Measurements from ENCODE around the gene STARD9. TPM values are rescaled to one million over a fixed set of nuclear protein-coding genes. Genes with fewer than 3 reads are reported as not detected.
A peak's percentile ranks its signal among the peaks of the same experiment; 100 is the strongest.

The STARD9 gene
- total RNA-seq, 1 experiment from 2014 or later, result 5.0 TPM

DNA sequence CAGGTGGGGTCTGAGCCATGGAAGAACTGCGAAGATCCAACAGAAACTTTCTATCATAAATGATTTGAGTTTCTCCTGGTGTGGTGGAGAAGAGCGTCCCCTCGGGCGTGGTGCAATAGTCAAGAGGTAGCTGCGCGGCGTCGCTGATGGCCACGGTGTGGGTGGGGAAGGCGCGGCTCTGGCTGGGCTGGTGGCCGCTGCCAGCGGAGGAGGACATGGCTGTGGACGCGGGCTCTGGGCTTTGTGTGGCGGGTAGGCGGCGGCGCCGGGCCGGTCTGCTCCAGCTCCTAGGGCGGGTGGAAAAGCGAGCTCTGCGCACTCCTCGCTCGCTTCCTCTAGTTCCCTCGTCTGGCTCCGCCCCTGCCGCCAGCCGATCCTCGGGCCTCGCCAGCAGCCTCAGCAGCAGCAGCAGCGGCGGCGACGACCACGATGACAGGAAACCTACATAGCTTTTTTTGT, 5.9 kb downstream of the STARD9 start:
- H3K4me1 ChIP-seq (ENCODE audit: control insufficient read depth in 1 of 2, insufficient read depth in 2 of 2, low read length in 2 of 2), result peaks cover 7 to 14% of the 10 kb centered on the region in 2 experiments
- no peaks in the 10 kb centered on the region; the same call in 1 of the 2 replicates for H3K27me3 ChIP-seq (ENCODE audit: insufficient read depth, low read length)
- peaks cover 4% of the 10 kb centered on the region; the same call in 1 of the 2 replicates for H3K79me2 ChIP-seq (ENCODE audit: insufficient read depth, low read length)
- no peaks in the 10 kb centered on the region for H3K36me3 ChIP-seq (ENCODE audit: control insufficient read depth in 1 of 2, insufficient read depth in 2 of 2, low read length in 2 of 2)
- no peaks in the 10 kb centered on the region for H4K20me1 ChIP-seq (ENCODE audit: insufficient read depth)
- RAD21 ChIA-PET (ENCODE audit: low non-redundant PET in 1 of 2, low total read pairs in 2 of 2, uncharacterized antibody in 2 of 2, unreplicated experiment in 2 of 2), result no interaction called here
- no peaks in the 10 kb centered on the region for H3K9me3 ChIP-seq (ENCODE audit: control insufficient read depth in 1 of 2, insufficient read depth in 1 of 2, low read depth in 1 of 2, low read length in 2 of 2)
- intact Hi-C loops (cut with micrococcal nuclease), result no loop called here
- H3K27ac ChIP-seq (ENCODE audit: low read depth, low read length), result no peak overlapping the region
- no TSS peak for BruUV-seq (replicated peaks)
- H3K4me2 ChIP-seq (ENCODE audit: low read length), result peak overlapping the region; percentile 81
- no peak for DNase-seq (ENCODE audit: low read depth, low spot score)
- peak overlapping the region; percentile 49 to 58 for H3K4me3 ChIP-seq (replicated peaks in 1 of 2; ENCODE audit: low read depth in 1 of 2, low read length in 2 of 2)
- H3K9me2 ChIP-seq (ENCODE audit: insufficient read depth), result no peaks in the 10 kb centered on the region
- H3K9ac ChIP-seq (ENCODE audit: low read length), result peak overlapping the region; percentile 57
- no peak overlapping the region for H2AFZ ChIP-seq (ENCODE audit: low read depth, low read length, poor library complexity, severe bottlenecking)
- CTCF ChIA-PET, result interaction anchor here (1.0 kb wide), 1 partner anchor 11 kb away, joined by 8 read pairs; no protein-coding TSS in a partner anchor
- peak; percentile 99 for ATAC-seq
- POLR2A ChIA-PET, result interaction anchor here (0.6 to 2.4 kb wide), 3 partner anchors 9 to 12 kb away, joined by 3 to 8 read pairs (median 4); no protein-coding TSS in a partner anchor
- TF ChIP-seq, protein P1, sequence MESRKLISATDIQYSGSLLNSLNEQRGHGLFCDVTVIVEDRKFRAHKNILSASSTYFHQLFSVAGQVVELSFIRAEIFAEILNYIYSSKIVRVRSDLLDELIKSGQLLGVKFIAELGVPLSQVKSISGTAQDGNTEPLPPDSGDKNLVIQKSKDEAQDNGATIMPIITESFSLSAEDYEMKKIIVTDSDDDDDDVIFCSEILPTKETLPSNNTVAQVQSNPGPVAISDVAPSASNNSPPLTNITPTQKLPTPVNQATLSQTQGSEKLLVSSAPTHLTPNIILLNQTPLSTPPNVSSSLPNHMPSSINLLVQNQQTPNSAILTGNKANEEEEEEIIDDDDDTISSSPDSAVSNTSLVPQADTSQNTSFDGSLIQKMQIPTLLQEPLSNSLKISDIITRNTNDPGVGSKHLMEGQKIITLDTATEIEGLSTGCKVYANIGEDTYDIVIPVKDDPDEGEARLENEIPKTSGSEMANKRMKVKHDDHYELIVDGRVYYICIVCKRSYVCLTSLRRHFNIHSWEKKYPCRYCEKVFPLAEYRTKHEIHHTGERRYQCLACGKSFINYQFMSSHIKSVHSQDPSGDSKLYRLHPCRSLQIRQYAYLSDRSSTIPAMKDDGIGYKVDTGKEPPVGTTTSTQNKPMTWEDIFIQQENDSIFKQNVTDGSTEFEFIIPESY (IDR thresholded peaks at IDR 0.05; ENCODE audit: extremely low read depth, insufficient replicate concordance, low read length), result no peak
- TF ChIP-seq FOSL1 (IDR thresholded peaks at IDR 0.05; ENCODE audit: low read depth), result no peak
- TF ChIP-seq ELF1 (IDR thresholded peaks at IDR 0.05; ENCODE audit: borderline replicate concordance, low read depth), result no peak
- no peak for TF ChIP-seq POLR2A (IDR thresholded peaks at IDR 0.05; ENCODE audit: borderline replicate concordance, extremely low read depth, insufficient read depth, insufficient read length)
- TF ChIP-seq, protein P2, sequence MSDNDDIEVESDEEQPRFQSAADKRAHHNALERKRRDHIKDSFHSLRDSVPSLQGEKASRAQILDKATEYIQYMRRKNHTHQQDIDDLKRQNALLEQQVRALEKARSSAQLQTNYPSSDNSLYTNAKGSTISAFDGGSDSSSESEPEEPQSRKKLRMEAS (IDR thresholded peaks at IDR 0.05), result peak; percentile 57; the same call in 1 of the 2 replicates
- TF ChIP-seq EZH2 (IDR thresholded peaks at IDR 0.05), result no peak
- no peak for TF ChIP-seq ZNF274 (IDR thresholded peaks at IDR 0.05; ENCODE audit: low read depth, low read length)
- no peak for TF ChIP-seq RAD21 (IDR thresholded peaks at IDR 0.05; ENCODE audit: low read depth)
- TF ChIP-seq CEBPB (IDR thresholded peaks at IDR 0.05; ENCODE audit: low read depth), result no peak
- TF ChIP-seq, protein P3, sequence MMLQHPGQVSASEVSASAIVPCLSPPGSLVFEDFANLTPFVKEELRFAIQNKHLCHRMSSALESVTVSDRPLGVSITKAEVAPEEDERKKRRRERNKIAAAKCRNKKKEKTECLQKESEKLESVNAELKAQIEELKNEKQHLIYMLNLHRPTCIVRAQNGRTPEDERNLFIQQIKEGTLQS (IDR thresholded peaks at IDR 0.05), result no peak
- TF ChIP-seq YY1 (IDR thresholded peaks at IDR 0.05; ENCODE audit: extremely low read depth, insufficient replicate concordance, low read depth, low read length), result no peak
- no peak for TF ChIP-seq SP1 (IDR thresholded peaks at IDR 0.05; ENCODE audit: low read depth)
- no peak for TF ChIP-seq SRF (IDR thresholded peaks at IDR 0.05; ENCODE audit: low read depth)
- TF ChIP-seq, protein P4, sequence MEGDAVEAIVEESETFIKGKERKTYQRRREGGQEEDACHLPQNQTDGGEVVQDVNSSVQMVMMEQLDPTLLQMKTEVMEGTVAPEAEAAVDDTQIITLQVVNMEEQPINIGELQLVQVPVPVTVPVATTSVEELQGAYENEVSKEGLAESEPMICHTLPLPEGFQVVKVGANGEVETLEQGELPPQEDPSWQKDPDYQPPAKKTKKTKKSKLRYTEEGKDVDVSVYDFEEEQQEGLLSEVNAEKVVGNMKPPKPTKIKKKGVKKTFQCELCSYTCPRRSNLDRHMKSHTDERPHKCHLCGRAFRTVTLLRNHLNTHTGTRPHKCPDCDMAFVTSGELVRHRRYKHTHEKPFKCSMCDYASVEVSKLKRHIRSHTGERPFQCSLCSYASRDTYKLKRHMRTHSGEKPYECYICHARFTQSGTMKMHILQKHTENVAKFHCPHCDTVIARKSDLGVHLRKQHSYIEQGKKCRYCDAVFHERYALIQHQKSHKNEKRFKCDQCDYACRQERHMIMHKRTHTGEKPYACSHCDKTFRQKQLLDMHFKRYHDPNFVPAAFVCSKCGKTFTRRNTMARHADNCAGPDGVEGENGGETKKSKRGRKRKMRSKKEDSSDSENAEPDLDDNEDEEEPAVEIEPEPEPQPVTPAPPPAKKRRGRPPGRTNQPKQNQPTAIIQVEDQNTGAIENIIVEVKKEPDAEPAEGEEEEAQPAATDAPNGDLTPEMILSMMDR (IDR thresholded peaks at IDR 0.05 in 2 of 3, conservative IDR thresholded peaks at IDR 0.05 in 1 of 3; ENCODE audit: borderline replicate concordance in 1 of 3, insufficient read depth in 1 of 3, low read depth in 2 of 3, low read length in 2 of 3), result no peak
- no peak for TF ChIP-seq JUND (IDR thresholded peaks at IDR 0.05)
- no peak for TF ChIP-seq SIN3A (IDR thresholded peaks at IDR 0.05; ENCODE audit: low read depth)
- TF ChIP-seq, protein P5, sequence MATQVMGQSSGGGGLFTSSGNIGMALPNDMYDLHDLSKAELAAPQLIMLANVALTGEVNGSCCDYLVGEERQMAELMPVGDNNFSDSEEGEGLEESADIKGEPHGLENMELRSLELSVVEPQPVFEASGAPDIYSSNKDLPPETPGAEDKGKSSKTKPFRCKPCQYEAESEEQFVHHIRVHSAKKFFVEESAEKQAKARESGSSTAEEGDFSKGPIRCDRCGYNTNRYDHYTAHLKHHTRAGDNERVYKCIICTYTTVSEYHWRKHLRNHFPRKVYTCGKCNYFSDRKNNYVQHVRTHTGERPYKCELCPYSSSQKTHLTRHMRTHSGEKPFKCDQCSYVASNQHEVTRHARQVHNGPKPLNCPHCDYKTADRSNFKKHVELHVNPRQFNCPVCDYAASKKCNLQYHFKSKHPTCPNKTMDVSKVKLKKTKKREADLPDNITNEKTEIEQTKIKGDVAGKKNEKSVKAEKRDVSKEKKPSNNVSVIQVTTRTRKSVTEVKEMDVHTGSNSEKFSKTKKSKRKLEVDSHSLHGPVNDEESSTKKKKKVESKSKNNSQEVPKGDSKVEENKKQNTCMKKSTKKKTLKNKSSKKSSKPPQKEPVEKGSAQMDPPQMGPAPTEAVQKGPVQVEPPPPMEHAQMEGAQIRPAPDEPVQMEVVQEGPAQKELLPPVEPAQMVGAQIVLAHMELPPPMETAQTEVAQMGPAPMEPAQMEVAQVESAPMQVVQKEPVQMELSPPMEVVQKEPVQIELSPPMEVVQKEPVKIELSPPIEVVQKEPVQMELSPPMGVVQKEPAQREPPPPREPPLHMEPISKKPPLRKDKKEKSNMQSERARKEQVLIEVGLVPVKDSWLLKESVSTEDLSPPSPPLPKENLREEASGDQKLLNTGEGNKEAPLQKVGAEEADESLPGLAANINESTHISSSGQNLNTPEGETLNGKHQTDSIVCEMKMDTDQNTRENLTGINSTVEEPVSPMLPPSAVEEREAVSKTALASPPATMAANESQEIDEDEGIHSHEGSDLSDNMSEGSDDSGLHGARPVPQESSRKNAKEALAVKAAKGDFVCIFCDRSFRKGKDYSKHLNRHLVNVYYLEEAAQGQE (IDR thresholded peaks at IDR 0.05; ENCODE audit: low read depth), result no peak
- TF ChIP-seq EZH2phosphoT487 (IDR thresholded peaks at IDR 0.05; ENCODE audit: borderline replicate concordance), result no peak
- TF ChIP-seq TCF7L2 (IDR thresholded peaks at IDR 0.05; ENCODE audit: borderline replicate concordance, extremely low read depth, insufficient read depth, insufficient read length), result no peak
- no peak for TF ChIP-seq ZFX (IDR thresholded peaks at IDR 0.05)
- peak; percentile 60 for TF ChIP-seq POLR2AphosphoS5 (IDR thresholded peaks at IDR 0.05; ENCODE audit: low read depth, low read length)
